ENCODE results near the gene MEI1.
"Not testable (repeated sequence)": the region's sequence is repeated elsewhere in the genome, so short reads cannot be mapped to it uniquely, and the experiment has no call there.

MEI1 gene

GRCh38 chr22:41683616-41684015, 15.7 kb upstream of the MEI1 start:
- no peak for DNase-seq

- DNase-seq, result no peak
Observed at GRCh38 chr22:41684194-41684593, 15.1 kb upstream of the MEI1 start.

GRCh38 chr22:41686890-41687289, 12.4 kb upstream of the MEI1 start:
- not testable (repeated sequence) for DNase-seq

GRCh38 chr22:41687901-41688364, 11.4 kb upstream of the MEI1 start:
- peak; percentile 41 to 49 for DNase-seq

- peak; percentile 94 for DNase-seq
Observed at GRCh38 chr22:41688365-41689211, 10.7 kb upstream of the MEI1 start, which contains the start of gene SNU13. SNU13 (minus strand) TSS chr22:41688867; CDS start chr22:41688796, 71 bp downstream.

GRCh38 chr22:41690476-41690875, 8.8 kb upstream of the MEI1 start:
- DNase-seq, result no peak

GRCh38 chr22:41695211-41695610, 4.1 kb upstream of the MEI1 start:
- no peak for DNase-seq

GRCh38 chr22:41696703-41697102, 2.6 kb upstream of the MEI1 start:
- peak in 1 of 2 experiments; percentile 25 for DNase-seq

- DNase-seq, result peak; percentile 96 to 97
Observed at GRCh38 chr22:41697126-41697775, 2.1 kb upstream of the MEI1 start.

- no peak for DNase-seq
Observed at GRCh38 chr22:41700108-41700364, 733 bp downstream of the MEI1 start.

GRCh38 chr22:41702763-41703162, 3.5 kb downstream of the MEI1 start:
- DNase-seq, result no peak

GRCh38 chr22:41709341-41709740, 10.0 kb downstream of the MEI1 start:
- DNase-seq, result no peak

GRCh38 chr22:41713004-41713403, 13.7 kb downstream of the MEI1 start:
- no peak for DNase-seq

- DNase-seq, result no peak
Observed at GRCh38 chr22:41722496-41722895, 23.2 kb downstream of the MEI1 start.

GRCh38 chr22:41725510-41726110, 26.3 kb downstream of the MEI1 start:
- DNase-seq, result no peak

GRCh38 chr22:41731609-41732008, 32.3 kb downstream of the MEI1 start:
- DNase-seq, result no peak

GRCh38 chr22:41732096-41732772, 32.9 kb downstream of the MEI1 start:
- no peak for DNase-seq

GRCh38 chr22:41733241-41733640, 33.9 kb downstream of the MEI1 start:
- DNase-seq, result not testable (repeated sequence)

GRCh38 chr22:41739576-41739975, 40.3 kb downstream of the MEI1 start:
- DNase-seq, result no peak

- no peak for DNase-seq
Observed at GRCh38 chr22:41742918-41743317, 43.6 kb downstream of the MEI1 start.

- DNase-seq, result no peak
Observed at GRCh38 chr22:41745968-41746367, 46.7 kb downstream of the MEI1 start.

- DNase-seq, result peak; percentile 61 to 71
Observed at GRCh38 chr22:41746567-41747400, 47.5 kb downstream of the MEI1 start.

Measured in activated T-cell treated with anti-CD3 and anti-CD28 coated beads, Interleukin-2, amount 50 U/mL, for 48 hours (primary cell).